Measurements from ENCODE around the gene EPSTI1. TPM values are rescaled to one million over a fixed set of nuclear protein-coding genes. Genes with fewer than 3 reads are reported as not detected.

The EPSTI1 gene
- total RNA-seq, 1 donor from 2014 or later, result 4.6 TPM

- no peak for TF ChIP-seq CTCF (conservative IDR thresholded peaks at IDR 0.05; ENCODE audit: low read depth, low read length)
- no peak overlapping the region for H3K4me3 ChIP-seq (ENCODE audit: low read depth, low read length)
- DNase-seq (ENCODE audit: low read depth), result no peak
Measured at GRCh38 chr13:42964761-42965161, 27.3 kb downstream of the EPSTI1 start.

GRCh38 chr13:42959615-42960014, 32.4 kb downstream of the EPSTI1 start:
- no peak overlapping the region for H3K4me3 ChIP-seq (ENCODE audit: low read depth, low read length)
- no peak for DNase-seq (ENCODE audit: low read depth)
- no peak for TF ChIP-seq CTCF (conservative IDR thresholded peaks at IDR 0.05; ENCODE audit: low read depth, low read length)

- no peak overlapping the region for H3K4me3 ChIP-seq (ENCODE audit: low read depth, low read length)
- TF ChIP-seq CTCF (conservative IDR thresholded peaks at IDR 0.05; ENCODE audit: low read depth, low read length), result no peak
- DNase-seq (ENCODE audit: low read depth), result no peak
Measured at GRCh38 chr13:42957881-42958280, 34.2 kb downstream of the EPSTI1 start.

GRCh38 chr13:42950181-42950580, 41.9 kb downstream of the EPSTI1 start:
- DNase-seq (ENCODE audit: low read depth), result no peak
- no peak for TF ChIP-seq CTCF (conservative IDR thresholded peaks at IDR 0.05; ENCODE audit: low read depth, low read length)
- H3K4me3 ChIP-seq (ENCODE audit: low read depth, low read length), result no peak overlapping the region

- no peak for DNase-seq (ENCODE audit: low read depth)
- H3K4me3 ChIP-seq (ENCODE audit: low read depth, low read length), result no peak overlapping the region
- TF ChIP-seq CTCF (conservative IDR thresholded peaks at IDR 0.05; ENCODE audit: low read depth, low read length), result no peak
Measured at GRCh38 chr13:42947925-42948324, 44.1 kb downstream of the EPSTI1 start.

GRCh38 chr13:42946927-42947326, 45.1 kb downstream of the EPSTI1 start:
- H3K4me3 ChIP-seq (ENCODE audit: low read depth, low read length), result no peak overlapping the region
- TF ChIP-seq CTCF (conservative IDR thresholded peaks at IDR 0.05; ENCODE audit: low read depth, low read length), result no peak
- DNase-seq (ENCODE audit: low read depth), result no peak

- no peak for TF ChIP-seq CTCF (conservative IDR thresholded peaks at IDR 0.05; ENCODE audit: low read depth, low read length)
- H3K4me3 ChIP-seq (ENCODE audit: low read depth, low read length), result no peak overlapping the region
- DNase-seq (ENCODE audit: low read depth), result no peak
Measured at GRCh38 chr13:42929886-42930535, 62.0 kb downstream of the EPSTI1 start.
